ENCODE measurements around the gene HTR3B.
"Not testable (repeated sequence)": the region's sequence is repeated elsewhere in the genome, so short reads cannot be mapped to it uniquely, and the experiment has no call there.

- TF ChIP-seq, protein P1, sequence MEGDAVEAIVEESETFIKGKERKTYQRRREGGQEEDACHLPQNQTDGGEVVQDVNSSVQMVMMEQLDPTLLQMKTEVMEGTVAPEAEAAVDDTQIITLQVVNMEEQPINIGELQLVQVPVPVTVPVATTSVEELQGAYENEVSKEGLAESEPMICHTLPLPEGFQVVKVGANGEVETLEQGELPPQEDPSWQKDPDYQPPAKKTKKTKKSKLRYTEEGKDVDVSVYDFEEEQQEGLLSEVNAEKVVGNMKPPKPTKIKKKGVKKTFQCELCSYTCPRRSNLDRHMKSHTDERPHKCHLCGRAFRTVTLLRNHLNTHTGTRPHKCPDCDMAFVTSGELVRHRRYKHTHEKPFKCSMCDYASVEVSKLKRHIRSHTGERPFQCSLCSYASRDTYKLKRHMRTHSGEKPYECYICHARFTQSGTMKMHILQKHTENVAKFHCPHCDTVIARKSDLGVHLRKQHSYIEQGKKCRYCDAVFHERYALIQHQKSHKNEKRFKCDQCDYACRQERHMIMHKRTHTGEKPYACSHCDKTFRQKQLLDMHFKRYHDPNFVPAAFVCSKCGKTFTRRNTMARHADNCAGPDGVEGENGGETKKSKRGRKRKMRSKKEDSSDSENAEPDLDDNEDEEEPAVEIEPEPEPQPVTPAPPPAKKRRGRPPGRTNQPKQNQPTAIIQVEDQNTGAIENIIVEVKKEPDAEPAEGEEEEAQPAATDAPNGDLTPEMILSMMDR (IDR thresholded peaks at IDR 0.05): not testable (repeated sequence)
- not testable (repeated sequence) for TF ChIP-seq EZH2 (IDR thresholded peaks at IDR 0.05; ENCODE audit: borderline replicate concordance, insufficient read depth, low read depth, low read length, poor library complexity, severe bottlenecking)
Observed at GRCh38 chr11:113911491-113911890, 6.9 kb downstream of the HTR3B start.

Measured in B cell (primary cell).